NCI-H2081 treated with DMSO at 0.1 percent for 48 hours (cell line): ENCODE results near the gene PROM1.

Experiments
- DNase-seq: peaks from one replicate; lab custom pipeline; 2025; lab: John Stamatoyannopoulos, UW

Gene PROM1

DNA sequence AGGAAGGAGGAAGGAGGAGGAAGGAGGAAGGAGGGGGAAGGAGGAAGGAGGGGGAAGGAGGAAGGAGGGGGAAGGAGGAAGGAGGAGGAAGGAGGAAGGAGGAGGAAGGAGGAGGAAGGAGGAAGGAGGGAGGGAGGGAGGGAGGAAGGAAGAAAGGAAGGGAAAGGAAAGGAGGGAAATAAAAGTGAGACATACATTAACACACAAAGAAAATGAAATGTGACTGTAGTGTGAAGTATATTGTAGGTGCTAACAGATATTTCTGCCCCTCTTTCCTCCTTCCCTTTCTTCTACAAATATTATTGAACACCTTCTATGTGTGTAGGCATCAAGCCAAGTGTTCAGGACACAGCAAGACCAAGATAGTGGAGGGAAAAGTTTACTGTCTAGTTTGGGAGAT lies 26.4 kb upstream of the PROM1 start:
- DNase-seq = no peak

DNA sequence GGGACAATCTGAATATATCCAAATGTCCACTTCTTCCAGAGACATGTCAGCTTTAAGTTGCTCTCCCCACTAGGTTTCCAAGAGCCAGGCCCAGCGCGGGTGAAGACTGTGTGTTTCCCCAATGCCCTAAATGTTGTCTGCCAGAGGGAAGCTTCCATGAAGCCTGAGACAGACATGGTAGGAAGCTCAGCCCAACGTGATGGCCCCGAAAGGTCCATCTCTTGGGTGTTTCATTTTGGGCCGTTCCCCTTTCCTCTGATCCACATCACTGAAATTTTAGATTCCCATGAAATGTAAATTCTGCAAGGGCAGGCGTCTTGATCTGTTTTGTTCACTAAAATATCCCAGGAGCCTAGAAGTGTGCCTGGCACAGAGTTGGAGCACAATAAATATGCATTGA lies 25.4 kb upstream of the PROM1 start:
- no peak for DNase-seq

DNA sequence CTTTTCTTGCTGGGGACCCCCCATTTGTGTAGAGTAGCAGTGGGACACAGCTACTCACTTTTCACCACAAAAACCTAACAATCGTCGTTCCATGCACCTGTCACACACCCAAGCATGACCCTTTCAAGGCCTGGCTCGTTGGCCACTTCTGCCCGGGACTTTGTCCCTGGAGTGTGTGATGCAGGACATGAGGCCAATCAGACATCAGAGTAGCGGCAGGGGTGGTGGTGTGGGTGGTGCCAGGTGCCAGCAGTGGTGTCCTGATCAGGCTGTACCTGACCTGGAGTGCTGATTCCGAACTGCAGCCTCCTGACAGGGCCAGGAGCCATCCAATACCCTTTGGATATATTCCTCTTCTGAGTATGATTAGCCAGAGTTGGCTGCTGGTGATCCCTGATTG lies 23.1 kb upstream of the PROM1 start:
- DNase-seq = no peak

DNA sequence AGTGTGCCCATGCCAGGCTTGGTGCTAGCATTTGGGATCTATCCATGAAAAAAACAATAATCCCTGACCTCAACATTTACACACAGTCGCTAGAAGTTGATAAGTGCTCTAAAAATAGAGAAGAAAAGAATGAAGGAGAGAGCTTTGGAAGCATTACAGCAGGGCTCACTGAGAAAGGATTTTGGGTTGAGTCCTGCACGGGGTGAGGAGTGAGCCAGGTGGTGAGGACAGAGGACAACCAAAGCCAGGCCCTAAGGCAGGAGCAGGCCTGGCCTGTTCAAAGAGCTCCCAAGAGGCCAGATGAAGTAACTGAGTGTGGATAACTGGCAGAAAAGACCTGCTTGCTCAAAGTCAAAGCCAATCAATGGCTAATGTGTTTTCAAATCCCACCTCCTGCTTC lies 20.7 kb upstream of the PROM1 start:
- DNase-seq = no peak

DNA sequence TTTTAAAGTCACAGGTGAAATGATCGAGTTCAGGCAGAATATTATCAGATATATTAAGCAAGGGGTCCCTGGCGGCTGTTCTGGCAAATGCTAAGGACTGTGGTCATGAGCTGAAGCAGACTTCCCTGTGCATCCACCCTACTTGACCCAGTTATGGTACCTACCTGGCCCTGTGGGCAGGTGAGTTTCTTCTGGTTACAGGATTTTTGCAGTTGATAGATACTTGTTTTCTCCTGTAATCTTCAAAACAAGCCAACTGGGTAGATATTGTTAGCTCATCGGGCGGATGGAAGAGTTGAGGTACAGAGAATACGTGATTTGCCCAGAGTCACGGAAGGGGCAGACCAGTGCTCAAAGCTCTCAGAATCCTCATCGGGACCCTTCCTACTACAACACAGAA lies 18.5 kb upstream of the PROM1 start:
- DNase-seq = no peak

GRCh38 chr4:16100833-16101232 lies 17.0 kb upstream of the PROM1 start:
- no peak for DNase-seq

DNA sequence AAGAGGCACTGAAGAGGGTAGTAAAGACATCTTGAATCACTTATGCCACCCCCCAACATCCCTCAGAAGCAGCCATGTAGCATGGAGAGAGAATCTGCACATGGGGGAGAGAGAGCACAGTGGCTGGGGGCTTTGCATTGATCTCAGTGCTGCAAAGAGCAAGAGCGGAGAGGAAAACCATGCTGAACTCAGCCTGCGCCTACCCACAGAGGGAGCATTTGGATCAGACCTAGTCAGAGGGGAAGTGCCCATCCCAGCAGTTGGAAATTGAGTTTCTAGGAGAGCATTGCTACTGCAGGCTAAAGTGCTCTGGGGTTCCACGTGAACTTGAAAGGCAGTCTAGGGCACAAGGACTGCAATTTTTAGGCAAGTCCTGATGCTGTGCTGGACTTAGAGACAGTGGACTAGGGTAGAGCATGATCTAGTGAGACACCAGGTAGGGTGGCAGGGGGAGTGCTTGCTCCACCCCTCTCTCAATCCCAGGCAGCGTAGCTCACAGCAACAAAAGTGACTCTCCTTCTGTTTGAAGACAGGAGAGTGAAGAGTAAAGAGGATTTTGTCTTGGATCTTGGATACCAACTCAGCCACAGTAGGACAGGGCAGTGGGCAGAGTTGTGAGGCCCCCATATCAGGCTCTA lies 9.0 kb upstream of the PROM1 start:
- DNase-seq = no peak

GRCh38 chr4:16090096-16090705 lies 6.4 kb upstream of the PROM1 start:
- no peak for DNase-seq

DNA sequence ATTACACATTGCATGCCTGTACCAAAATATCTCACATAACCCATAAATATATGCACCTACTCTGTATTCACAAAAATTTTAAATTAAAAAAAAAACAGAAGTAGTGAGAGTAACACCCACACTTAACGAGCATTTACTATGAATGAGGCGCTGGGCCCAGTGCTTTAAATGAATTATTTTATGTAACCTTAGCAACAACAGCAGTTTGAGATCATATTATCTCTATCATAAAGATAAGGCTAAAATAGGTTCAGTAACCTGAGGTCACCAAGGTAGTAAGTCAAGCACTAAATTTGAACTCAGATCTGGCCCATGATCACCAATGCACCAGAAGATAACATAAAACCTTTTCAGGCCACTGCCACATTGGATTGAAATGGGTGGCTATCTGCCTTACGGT lies 5.3 kb upstream of the PROM1 start:
- no peak for DNase-seq

DNA sequence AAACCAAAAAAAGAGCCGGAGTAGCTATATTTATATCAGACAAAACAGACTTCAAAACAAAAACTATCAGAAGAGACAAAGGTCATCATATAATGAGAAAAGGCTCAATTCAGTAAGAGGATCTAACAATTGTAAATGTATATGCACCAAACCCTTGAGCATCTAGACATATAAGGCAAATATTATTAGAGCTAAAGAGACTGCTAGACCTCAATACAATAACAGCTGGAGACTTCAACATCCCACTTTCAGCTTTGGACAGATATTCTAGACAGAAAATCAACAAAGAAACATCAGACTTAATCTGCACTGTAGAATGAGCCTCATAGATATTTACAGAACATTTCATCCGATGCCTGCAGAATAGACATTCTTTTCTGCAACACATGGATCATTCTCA lies 4.8 kb upstream of the PROM1 start:
- DNase-seq = no peak

DNA sequence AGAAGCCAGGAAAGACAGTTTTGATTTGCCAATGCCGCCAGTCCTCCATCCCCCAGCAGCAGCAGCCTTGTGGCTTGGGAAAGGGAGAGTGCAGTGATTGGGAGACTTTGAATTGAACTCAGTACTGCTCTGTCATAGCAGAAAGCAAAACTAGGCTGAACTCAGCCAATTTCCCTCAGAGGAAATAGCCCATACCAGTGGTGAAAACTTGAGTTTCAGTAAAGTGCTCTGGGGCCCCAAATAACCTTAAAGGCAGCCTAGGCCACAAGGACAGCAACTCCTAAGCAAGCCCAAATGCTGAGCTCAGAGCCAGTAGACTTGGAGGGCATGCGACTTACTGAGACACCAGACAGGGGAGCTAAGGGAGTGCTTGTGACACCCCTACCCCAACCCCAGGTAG lies 2.0 kb upstream of the PROM1 start:
- DNase-seq = no peak

DNA sequence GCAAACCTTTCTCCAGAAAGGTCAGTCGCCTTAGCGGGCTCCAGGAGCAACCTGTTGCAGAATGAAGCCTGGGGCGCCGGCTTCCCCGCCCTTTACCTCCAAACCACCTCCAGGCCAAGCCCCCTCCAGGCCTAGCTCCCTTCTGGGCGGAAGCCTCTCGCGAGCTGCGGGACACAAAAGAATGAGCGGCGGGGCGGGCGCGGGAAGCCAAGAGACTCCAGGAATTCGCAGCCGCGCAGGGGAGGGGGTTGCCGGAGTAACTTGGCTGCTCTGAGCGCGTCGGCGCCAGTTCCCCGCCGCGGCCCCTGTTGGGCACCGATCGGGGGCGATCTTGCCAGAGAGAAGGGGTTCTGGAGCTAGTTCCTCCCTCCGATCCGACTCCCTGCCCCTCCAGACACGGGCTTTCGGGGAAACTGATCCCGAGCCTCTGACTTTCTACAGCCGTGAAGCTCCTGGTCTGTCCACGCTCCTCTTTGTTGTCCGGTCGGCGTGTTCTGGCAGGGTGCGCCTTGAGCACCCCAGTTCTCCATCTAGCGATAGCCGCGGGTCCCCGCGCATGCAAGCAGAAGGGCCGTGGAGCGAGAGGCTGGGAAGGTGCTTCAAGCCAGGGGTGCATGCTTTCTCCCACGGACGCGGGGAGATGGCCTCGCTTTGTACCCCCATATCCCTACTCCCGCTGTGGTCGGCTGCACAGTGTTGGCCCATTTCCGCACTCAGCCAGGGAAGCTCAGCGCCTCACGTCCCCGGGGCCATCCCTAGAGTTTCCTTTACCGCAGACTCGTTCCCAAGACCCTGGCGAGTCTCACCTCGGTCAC lies 1.2 kb downstream of the PROM1 start:
- DNase-seq = no peak

GRCh38 chr4:16082041-16082425 lies 1.8 kb downstream of the PROM1 start:
- no peak for DNase-seq

GRCh38 chr4:16079046-16079445 lies 4.8 kb downstream of the PROM1 start:
- DNase-seq = no peak

GRCh38 chr4:16078195-16078760 lies 5.5 kb downstream of the PROM1 start:
- DNase-seq = no peak

- no peak for DNase-seq
These were observed 6.0 kb downstream of the PROM1 start for GRCh38 chr4:16077786-16078185.

DNA sequence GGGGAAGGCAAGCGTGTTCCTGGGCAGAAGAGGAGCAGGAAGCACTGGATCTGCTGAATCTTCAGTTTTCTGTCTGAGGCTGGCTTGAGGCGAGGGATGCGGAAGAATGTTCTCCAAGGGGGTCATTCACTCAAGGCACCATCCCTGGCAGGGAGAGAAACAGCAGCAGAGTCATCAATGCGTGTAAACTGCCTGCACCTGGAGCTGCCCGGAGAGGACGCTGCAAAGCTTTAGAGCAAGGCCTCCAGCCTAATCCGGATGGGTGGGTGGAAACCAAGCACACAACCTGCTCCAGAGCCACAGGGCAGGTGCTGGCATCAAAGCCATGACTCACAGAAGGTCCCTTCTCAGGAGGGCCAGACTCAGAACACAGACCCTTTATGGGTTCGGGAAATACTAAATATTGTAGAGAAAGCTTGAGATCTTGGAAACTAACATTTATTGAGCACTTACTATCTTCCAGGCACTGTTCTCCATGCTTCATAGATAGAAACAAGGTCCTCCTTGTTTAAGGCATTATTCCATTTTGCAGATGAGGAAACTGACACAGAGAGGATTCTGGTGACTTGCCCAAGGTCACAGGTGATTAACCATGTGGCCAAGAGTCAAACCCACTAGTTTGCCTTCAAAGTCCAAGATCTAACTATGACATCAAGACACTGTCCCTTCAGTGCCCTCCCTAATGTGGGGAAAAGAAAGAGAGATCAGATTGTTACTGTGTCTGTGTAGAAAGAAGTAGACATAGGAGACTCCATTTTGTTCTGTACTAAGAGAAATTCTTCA lies 7.7 kb downstream of the PROM1 start:
- no peak for DNase-seq

DNA sequence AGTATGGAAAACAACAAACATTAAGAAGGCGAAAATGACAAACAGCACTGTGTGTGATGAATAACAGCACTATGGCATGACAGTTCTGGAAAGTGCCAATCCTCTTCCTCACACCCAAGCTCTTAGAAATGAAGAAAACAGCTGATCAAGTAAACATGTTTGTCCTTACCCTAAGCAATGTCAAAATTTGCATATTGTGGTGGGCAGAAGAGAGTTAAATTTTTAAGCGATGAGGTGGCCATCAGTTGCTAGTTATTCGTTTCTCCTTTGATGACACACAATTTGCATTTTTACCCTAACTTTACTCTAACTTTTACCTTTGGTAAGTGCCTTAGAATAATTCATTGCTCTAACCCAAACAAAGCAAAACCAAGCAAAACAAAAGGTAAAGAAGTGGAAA lies 8.8 kb downstream of the PROM1 start:
- DNase-seq = no peak

DNA sequence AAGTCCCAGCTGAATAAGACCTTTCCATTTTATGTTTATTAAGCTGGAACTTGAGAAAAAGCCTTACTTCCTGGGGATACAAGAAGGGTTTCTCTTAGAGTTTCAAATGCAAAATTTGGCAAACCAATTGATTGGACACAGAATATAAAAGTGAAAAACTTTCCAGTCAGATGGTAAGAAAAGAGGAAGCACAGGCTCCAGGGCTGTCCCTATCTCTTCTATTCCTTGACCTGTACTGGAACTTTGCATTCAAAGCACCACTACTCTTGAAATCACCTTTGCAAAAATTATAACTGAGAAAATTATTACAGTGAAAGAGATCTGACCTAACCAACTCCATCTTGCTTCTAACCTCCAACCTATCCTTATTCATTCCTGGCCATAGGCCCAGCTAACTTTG lies 11.7 kb downstream of the PROM1 start:
- DNase-seq = no peak

GRCh38 chr4:16070203-16070602 lies 13.6 kb downstream of the PROM1 start:
- DNase-seq = no peak

DNA sequence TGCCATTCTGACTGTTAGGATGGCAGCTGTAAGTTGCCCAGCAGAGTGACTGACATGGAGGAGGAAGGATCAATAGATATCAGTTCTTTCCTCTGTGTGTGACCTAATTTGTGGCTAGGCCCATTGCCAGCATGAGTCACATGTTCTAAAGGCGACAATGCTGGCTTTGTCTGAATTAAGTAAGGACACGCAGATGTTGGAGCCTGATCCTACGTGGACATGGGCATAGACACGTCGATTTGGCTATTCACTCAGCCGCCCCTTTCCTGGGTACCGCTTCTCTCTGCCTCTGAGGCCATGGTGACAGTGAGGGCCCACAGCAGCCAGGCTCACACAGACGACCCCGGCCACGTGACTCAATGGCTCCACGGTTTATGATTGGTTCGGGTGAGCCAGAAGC lies 16.3 kb downstream of the PROM1 start:
- no peak for DNase-seq

- DNase-seq = no peak
These were observed 17.2 kb downstream of the PROM1 start for GRCh38 chr4:16066586-16067128.
